Cerebellar cortex (tissue), 1 donor: ENCODE results near the gene NTF3.

Experiments
- DNase-seq: peaks from one replicate; pipeline ENCODE4 v3.0.0-alpha.2; 2015; ENCODE audit warnings: low spot score

The NTF3 gene

DNA sequence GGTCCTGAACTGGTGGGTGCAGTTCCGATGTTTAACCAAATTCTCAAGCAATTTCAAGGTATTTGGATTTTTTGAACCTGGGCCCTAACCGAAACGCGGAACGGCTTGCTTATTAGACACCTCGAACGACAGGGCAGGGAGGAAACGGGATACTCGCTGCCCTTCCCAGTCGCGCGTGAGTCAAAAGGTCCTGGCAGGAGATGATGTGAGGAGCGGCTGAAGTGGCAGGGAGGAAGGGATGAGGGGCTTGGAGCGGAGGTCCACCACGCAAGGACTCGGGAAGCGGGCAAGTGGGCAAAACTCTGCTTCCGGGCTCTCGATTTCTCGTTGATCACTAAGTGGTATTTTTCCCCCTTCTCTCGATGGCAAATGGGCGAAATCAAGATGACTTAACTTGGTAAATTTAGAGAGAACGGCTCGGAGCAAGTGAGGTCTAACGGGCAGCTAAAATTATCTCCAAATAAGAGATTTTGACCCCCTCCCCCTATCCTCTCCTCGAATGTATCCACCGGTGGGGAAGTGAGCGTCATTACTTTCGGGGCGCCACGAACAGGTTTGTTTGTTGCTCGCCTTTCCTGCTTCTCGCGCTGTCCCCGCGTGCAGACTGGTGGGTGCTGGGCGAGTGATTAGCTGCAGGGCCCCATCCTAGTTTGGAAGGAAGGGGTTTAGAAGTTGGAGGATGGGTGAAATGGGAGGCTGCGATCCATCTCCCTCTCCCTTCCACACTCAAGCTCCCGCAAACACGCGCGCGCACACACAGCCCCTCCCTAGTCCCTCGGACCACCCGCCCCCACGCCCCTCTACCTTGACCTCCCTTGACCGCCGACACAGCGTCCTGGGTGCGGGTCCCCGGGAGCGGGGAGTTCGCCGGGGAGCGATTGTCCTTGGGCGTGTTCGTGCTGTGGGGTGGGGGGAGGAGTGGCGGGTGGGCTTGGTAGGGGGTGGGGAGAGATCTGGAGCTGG lies 986 bp upstream of the NTF3 start:
- no peak for DNase-seq

DNA sequence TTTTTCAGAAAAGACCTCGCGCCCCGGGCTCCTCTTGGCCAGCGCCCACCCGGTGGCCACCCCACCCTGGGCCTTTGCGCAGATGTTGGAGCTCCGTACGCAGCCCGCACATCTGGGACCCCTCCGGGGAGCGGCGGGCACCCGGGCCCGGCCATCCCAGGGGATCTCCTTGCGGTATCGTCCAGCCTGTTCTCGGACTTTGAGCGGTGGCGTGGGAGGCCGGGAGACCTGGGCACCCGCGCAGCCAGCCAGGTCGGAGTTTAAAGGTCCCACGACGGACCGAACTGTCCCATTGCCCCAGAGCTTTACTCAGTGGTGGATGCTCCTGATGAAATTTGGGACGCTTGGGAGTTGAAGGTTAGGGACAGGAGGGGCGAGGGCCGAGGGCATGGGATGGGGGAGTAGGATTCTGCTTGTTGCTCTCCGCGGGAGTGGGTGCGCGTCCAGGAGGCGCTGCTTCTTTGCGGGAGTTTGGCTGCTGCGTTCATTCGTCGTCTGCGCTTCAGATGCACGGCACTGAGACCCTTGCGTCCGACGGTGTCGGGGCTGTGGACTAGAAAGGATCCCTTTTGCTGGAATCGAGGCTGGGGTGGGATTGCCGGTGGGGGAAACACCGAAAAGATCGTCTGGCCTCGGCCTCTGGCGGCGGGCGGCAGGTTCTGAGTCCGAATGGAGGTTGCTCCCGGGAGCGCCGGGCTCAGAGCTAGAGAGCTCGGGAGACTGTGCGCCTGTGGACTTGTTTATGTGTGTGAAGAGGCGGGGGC lies 1.4 kb downstream of the NTF3 start:
- DNase-seq, result no peak

DNA sequence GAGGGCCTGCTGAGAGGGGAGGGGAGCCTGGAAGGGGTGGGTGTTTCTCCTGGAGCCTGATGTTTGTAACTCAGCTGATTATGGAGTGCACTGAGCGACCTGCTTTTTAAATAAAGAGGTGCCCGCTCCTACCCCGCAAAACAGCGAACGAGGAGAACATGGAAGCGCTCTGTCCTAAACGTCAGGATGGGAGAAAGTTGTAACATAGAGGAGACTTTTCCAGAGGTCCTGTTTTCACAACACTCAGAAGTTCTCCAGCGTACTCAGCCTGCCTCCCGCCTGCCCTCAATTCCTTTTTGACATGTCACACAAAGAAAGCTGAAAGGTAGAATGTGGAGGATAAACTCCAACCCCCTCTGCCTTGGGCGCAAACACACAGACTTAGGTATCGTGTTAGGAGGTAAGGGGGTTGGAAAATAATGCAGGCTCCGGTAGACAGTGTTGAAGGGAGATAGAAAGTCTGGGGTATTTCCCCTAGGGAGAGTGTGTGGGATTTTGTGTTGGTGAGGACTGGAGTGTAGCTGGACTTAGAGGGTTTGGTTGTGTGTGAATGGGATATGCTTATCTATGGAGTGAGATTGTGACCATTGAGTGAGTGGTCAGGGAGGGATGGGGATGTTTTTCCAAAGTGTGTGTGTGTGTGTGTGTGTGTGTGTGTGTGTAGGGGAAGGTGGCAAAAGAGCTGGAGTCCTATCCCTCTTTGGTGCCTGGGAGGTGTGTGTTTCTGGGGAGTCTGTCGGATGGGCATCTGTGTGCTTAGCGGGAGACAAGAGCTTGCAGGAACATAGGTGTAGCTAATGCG lies 2.1 kb downstream of the NTF3 start:
- no peak for DNase-seq

DNA sequence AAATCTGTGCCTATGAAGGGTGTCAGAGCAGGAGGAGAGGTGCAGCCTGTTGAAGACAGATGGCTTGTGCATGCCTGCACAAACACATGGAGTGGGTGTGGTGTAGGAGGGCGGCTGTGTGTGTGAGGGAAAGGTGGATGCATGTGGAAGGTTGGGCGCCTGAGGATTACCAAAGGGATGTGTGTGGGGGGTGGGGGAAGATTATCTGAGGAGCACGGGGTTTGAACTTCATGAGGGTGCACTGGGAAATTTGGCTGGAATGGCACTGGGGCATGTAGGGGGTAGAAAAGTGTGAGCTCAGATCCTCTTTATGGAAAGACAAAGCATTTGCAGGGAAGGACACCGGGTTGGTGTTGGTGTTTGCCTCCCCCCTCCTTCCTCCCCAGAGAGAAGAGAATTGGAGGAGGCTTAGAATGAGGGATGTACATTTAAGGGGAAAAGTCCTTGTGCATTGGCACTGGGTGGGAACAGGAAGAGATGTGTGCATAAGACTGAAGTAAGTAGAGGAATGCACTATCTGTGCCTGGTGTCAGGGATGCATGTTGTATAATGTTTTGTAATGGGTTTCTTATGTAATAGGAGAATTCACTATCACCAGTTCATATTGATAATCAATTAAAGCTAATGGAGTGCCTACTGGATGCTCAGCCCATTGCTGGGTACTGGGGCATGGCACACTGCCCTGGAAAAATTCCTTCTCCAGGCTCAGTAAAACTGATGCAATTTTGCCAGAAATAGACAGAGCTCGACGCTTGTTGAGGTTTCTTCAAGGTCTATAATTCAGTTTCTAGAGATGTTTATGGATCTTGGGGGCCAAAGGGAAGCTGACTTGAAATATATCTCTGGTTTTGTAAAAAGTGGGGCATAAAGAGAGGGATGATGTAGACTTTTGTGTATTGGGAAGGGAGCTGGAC lies 3.0 kb downstream of the NTF3 start:
- peak; percentile 67 for DNase-seq

DNA sequence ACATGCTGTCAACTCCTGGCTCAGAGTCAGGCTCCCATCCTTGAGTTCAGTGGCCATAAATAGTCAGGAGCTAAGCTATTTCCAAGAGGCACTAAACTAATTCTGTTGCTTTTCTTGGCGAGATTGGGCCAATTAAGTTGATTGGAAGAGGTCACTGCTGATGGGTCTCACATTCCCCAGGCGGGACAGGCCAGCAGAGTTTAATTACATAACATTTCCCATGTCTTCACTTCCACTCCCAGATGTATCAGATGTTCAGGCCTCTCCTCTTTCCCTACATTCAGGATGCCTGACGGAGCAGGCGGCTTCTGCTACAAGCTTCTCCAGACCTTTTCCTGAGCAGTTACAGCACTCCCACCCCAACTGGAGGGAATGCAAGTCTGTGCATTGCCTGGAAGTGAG lies 5.3 kb downstream of the NTF3 start:
- no peak for DNase-seq

DNA sequence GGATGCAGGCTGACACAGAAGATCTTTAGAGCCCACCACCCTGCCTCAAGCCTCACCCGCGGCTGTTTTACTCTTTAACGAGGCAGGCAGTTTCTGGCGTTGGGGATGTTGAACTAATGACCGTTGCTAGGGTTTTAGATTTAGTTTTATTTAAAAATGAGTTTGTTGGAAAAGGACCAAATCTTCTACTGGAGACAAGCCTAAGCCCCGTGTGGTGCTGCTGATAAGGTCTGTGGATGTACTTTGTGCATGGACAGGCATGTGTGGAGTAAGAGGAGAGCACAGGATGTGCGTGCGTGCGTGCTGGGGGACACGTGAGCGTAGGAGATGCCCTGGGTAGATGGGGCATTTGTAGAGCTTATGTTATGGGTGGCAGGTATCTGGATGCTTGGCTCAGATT lies 5.7 kb downstream of the NTF3 start:
- no peak for DNase-seq

DNA sequence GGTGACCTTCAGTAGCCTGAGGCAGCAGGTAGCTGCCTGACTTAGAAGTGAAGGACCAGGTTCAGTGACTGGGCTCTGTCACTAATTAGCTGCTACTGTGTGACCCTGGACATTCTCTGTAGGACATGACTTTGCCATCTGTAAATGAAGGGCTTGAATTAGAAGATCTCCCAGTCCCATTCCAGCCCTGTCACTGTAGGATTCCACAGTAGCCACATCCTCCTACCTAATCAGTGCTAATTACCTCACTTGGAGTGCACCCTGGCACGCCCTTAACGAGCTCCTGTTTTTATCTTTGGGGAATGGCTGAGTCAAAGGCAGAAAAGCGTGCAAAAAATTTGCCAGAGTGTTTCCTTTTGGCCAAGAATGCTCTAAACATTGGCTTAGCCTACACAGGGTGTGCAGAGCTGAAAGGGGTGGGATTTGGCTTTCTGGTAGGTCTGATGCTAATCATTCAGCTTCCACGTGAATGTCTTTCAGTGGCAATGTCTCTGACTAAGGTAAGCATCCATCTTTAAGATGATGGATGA lies 6.8 kb downstream of the NTF3 start:
- no peak for DNase-seq

DNA sequence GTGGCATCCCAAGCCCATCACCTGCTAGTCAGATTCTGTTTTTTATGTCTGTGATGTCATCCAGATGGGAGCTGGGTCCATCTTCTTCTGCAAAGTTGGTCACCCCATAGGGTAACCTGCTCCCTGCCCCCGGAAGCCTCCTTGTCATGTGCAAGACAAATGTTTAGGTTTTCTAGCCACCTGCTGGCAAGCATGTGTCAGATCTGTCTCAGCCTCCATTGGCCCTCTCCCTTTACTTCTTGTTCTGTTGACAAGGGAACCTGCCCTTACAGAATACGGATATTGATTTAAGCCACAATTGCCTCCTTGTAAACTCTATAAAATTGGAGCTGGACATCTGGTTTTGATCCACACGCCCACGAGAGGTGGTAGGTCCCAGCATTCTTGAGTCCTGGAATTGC lies 7.5 kb downstream of the NTF3 start:
- DNase-seq, result no peak

DNA sequence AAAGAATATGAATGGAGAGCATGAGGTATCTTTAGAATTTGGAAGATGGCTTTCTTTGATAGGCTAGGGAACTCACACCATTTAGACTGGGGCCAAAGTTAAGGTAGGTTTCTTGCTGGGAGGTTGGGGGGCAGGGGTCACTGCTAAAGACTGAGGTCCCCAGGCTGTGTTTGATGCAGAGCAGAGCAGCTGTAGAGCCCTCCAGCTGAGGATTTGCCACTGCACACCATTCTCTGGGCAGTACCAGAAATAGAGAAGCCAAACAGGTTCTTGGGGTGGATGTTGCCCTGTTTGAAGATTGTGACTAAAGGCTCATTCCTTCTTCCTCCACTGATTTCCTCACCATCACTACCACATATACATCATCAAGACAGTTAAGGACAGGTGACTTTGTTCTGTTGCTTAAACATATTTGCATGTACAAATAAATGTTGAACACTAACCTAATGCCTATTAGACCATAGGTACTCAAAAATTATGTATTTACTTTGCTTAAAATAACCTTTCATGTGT lies 7.9 kb downstream of the NTF3 start:
- DNase-seq, result no peak

DNA sequence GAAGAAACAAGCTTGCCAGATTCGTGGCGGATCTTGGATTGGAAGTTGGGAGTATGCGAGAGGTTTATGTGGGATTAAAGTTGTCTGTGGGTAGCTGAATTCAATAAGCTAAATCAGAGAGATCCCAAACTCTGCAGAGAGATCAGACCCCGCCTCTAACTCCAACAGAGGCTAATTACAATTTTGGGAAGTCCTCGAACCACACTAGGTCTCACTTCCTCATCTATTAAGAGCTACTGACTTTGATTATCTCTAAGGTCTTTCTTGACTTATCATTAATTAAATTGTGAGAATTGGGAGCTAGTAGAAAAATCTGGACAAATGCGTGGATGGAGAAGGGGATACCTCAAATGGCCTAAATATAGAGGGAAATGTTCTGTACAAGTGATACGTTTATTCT lies 9.1 kb downstream of the NTF3 start:
- DNase-seq, result no peak

DNA sequence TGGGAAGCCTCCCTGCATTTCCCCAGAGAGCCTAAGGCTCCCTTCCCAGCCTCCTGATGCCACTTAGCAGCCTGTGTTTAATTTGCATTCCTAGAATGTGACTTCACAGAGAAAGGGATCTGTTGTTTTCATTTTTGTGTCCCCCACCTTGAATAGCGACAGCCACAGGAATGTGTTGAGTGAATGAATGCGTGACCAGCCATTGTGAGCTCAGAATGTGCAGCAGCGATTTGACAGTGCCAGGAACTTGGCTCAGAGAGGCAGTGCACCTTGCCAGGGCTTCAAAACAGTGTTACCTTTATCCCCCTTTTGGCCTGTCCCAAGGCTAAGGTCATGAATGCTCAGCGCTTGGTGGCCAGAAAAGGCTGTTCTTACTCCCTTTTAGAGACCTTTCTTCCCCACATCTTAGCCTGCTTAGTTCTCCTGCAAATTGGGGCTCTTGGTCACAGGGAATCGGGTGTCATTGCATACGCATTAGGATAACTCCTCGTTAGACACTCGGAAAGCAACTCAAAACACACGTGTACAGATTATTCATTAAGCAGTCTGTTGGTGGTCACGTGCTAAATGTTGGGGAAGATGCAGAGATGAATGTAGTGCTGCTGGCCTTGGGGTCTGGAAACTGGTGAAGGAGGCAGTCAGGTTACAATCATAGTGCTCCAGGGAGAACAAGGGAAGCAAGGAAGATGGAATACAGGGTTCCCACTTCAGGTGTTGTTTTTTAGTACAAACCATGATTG lies 9.8 kb downstream of the NTF3 start:
- no peak for DNase-seq

DNA sequence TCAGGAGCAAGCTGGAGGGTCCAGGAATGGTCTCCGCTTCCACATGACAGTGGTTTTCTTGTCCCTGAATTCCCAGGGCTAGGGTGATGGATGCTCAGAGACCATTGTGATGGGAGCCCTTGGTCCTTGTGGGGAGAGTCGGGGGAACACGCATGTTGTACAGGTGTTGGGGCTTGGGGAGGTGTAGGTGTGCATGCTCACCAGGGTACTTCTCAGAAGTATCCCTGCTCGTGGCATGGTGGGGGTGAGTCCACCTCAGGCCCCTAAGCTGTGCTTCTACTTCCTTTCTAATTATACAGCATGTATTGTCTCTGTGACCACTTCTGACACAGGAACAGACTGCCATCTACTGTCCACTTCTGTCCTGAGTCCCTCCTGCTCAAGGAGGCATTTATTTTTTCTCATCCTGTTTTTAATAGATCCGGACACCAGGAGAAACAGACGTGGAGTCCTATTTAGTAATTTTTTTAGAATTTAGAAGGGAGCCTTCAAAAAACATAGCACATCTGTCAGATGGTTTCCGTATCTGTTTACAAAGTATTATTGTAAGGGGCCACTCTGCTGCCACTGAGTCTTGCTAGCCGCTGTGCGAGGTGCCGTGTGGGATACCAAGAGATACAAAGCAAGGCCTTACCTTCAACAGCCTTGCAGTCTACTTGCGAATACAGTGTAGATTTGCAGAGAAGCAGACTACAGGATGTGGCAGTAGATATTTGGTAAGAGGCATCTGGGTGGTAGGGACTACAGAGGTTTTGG lies 10.5 kb downstream of the NTF3 start:
- peak; percentile 80 for DNase-seq

DNA sequence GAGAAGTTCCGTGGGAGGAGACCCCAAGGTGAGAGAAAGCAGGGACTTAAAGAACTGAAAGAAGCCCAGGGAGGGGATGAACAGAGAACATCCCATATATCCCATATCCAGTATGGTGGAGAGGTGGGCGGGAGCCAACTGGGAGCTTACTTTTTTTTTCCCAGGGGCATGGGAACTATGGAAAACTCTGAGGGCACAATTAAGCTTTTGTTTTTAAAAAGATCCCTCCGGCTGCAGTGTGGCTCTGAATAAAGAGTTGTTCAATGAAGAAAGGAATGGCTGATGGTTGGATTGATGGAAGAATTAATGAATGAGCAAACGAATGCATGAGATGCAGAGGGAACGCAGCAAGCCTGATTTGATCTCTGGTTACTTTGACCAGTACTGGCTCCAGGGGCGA lies 12.6 kb downstream of the NTF3 start:
- DNase-seq, result no peak

DNA sequence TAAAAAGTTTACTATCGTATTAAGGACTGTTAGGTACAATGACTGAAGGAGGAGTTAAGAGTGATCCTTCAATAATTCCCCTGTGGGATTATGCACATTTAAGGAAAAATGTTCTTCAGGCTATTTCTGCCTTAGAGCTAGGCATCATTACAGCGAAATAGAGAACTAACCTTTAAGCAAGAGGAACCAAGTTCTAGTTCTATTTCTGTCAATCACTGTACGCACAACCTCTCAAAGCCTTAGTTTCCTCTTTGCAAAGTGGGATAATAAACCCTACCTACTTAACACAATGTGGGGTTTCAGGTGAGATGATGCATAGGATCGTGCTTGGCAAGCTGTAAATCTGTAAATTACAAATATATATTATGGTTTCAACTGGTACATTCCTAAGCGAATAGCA lies 15.4 kb downstream of the NTF3 start:
- no peak for DNase-seq

DNA sequence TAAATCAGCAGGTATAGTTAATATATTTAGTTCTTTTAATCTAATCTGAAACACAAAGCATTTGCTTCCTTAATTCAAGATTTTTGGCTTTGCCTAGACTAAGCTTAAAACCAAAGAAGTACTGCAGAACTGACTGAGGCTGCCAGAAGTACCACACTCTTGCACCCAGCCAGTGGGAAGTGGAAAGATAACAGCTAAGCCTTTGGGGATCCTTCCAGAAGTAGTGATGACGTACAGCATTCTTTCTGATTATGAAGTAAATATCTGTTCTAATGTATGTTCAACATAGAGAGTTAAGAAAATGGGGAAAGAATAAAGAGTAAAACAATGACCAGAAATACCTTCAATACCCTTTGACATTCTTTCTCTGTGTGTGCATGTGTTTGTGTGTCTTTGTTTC lies 19.3 kb downstream of the NTF3 start:
- DNase-seq, result no peak

DNA sequence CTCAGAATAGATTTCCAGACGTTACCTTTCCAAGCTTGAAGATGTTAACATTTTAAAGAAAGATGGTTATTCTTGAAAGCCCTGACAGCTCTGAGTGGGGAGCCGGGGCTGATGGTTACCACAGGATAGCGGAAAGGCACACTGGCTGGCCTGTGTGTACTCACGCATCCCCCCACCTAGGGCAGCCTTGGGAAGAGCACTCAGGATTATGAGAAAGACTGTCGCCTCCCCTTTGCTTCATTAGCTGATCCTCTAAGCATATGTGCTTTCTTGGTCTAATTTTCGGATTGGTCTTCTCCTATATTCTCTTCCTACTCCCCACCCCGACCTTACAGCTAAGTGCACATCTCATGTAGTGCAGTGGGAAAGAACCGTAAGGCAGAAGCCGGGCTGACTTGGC lies 20.7 kb downstream of the NTF3 start:
- DNase-seq, result no peak

DNA sequence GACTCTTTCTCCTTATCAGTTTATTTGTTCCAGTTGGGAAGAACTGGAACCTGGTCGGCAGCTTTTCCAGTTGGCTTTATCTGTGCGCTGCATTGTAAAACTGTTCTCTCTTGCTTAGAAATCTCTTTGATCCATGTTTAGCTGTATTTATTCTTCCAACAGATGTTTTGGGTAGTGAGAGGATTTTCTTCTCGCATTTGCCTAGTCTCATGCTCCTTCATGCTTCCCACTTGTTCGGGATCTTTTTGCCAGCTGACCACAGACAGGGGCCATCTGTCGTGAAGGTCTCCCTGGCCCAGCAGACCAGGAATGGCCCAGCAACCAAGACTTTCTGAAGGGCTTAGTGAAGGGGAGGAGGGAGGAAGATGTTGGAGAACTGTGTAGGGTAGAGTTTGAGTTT lies 21.6 kb downstream of the NTF3 start:
- no peak for DNase-seq

DNA sequence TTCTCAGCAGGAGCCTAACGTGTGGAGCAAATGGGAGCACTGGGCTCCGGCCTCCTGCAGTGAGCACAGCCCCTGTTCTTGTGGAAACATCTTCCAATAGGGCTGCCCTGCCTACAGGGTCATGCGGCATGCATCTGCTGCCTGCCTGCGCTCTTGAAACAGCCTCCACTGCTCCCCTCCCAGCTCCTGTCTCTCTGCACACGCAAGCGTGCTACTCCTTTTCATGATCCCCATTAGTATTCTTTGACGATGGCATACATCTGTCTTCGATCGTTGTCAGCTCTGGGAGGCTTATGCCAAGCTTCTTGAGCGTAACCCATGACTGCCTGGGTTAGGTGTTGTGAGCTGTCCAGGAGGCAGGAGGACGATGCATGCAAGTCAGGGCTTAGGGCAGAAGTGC lies 23.1 kb downstream of the NTF3 start:
- DNase-seq, result no peak

DNA sequence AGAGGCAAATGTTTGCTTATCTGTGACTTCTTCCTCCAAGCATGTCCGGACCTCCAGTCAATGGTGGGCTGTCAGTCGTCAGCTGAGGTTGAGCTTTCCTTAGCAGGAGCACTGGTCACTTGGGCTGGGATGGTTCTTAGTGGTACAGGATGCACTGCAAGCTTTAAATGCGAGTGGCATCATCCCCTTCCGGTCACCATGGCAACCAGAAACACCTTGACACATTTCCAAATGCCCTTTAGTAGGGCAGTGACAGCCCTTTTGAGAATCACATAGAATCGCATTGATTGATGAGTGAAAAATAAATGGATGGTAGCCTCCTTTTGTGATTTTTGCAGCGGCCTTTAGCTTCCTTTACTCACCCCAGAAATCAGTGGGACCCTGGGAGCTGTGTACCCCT lies 24.1 kb downstream of the NTF3 start:
- DNase-seq, result peak; percentile 43
